ENCODE data around the gene FBXW8. TPM values are rescaled to one million over a fixed set of nuclear protein-coding genes. Genes with fewer than 3 reads are reported as not detected.
A peak's percentile ranks its signal among the peaks of the same experiment; 100 is the strongest.

Gene FBXW8
- total RNA-seq, 1 donor from 2014 or later, result 5.8 TPM

DNA sequence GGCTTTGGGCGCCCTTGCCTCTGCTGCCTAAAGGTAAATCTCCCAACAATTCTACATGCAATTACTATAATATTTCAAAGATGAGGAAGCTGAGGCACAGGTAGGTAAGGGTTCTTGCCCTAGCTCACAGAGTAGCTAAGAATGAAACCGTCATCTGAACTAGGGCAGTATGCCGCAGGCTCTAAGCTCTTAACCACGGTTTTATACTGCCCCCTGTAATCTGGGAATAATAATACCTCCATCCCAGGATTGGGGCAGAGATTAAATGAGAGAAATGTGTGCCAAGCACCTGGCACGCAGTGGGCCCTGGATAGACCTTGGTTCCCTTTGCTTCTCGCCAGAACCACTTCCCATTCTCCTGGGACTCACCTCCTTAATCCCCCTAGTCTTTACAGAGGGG, 28.0 kb upstream of the FBXW8 start:
- FAIRE-seq (no peak), DNase-seq (ENCODE audit: low read depth) (peak; percentile 24)
- TF ChIP-seq, protein P1, sequence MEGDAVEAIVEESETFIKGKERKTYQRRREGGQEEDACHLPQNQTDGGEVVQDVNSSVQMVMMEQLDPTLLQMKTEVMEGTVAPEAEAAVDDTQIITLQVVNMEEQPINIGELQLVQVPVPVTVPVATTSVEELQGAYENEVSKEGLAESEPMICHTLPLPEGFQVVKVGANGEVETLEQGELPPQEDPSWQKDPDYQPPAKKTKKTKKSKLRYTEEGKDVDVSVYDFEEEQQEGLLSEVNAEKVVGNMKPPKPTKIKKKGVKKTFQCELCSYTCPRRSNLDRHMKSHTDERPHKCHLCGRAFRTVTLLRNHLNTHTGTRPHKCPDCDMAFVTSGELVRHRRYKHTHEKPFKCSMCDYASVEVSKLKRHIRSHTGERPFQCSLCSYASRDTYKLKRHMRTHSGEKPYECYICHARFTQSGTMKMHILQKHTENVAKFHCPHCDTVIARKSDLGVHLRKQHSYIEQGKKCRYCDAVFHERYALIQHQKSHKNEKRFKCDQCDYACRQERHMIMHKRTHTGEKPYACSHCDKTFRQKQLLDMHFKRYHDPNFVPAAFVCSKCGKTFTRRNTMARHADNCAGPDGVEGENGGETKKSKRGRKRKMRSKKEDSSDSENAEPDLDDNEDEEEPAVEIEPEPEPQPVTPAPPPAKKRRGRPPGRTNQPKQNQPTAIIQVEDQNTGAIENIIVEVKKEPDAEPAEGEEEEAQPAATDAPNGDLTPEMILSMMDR (IDR thresholded peaks at IDR 0.05; ENCODE audit: insufficient read depth, low read length, severe bottlenecking), result no peak
- H3K4me3 ChIP-seq (ENCODE audit: low read depth, low read length), result no peak overlapping the region
- no peaks in the 10 kb centered on the region for H3K36me3 ChIP-seq (ENCODE audit: control insufficient read depth, insufficient read depth, low read length)
- peaks cover 20% of the 10 kb centered on the region for H3K27me3 ChIP-seq (ENCODE audit: control insufficient read depth, insufficient read depth, low read length)

DNA sequence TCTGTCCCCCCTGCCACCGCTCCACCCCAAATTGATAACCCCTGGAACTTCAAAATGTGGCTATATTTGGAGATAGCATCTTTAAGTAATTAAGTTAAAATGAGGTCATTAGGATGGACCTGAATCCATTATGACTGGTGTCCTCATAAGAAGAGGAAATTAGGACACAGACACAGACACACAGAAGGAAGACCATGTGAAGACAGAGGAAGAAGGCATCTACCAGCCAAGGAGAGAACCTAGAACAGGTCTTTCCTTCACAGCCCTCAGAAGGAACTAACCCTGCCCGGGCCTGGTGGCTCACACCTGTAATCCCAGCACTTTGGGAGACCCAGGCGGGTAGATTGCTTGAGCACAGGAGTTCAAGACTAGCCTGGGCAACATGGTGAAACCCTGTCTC, 25.9 kb upstream of the FBXW8 start:
- DNase-seq (ENCODE audit: low read depth), result no peak
- peaks cover 18% of the 10 kb centered on the region for H3K27me3 ChIP-seq (ENCODE audit: control insufficient read depth, insufficient read depth, low read length)
- H3K4me3 ChIP-seq (ENCODE audit: low read depth, low read length), result no peak overlapping the region
- no peak for FAIRE-seq
- TF ChIP-seq, protein P1 (IDR thresholded peaks at IDR 0.05; ENCODE audit: insufficient read depth, low read length, severe bottlenecking), result no peak
- no peaks in the 10 kb centered on the region for H3K36me3 ChIP-seq (ENCODE audit: control insufficient read depth, insufficient read depth, low read length)

DNA sequence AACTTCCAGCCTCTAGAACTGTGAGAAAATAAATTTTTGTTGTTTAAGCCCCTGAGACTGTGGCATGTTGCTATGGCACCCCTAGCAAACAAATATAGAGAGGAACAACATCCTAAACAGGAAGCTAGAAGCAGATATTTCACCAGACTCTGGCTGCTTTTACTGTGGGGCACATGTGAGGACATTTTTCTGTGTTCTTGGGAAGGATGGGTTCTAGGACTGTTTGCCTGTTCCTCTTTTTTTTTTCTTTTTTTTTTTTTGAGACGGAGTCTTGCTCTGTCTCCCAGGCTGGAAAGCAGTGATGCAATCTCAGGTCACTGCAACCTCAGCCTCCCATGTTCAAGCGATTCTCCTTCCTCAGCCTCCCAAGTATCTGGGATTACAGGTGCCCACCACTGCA, 25.3 kb upstream of the FBXW8 start:
- peaks cover 14% of the 10 kb centered on the region for H3K27me3 ChIP-seq (ENCODE audit: control insufficient read depth, insufficient read depth, low read length)
- FAIRE-seq (no peak), DNase-seq (ENCODE audit: low read depth) (no peak)
- no peaks in the 10 kb centered on the region for H3K36me3 ChIP-seq (ENCODE audit: control insufficient read depth, insufficient read depth, low read length)
- TF ChIP-seq, protein P1 (IDR thresholded peaks at IDR 0.05; ENCODE audit: insufficient read depth, low read length, severe bottlenecking), result no peak
- no peak overlapping the region for H3K4me3 ChIP-seq (ENCODE audit: low read depth, low read length)

DNA sequence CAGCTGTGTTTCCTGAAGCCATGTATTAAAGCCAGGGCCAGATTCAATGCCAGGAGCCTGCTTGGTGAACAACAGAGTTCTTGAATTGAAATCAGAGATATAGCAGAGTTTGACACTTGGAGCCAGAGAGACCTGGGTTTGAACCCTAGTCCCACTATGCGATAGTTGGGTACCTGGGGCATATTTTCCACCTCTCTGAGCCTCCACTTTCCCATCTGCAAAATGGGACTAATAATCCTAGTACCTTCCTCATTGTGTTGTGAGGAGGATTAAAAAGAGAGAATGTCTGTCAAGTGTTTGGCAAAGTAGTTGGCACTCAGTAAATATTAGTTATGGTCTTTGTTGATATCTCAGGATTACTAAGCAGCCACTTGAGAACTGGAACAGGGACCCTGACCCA, 23.5 kb upstream of the FBXW8 start:
- no peak overlapping the region for H3K4me3 ChIP-seq (ENCODE audit: low read depth, low read length)
- H3K36me3 ChIP-seq (ENCODE audit: control insufficient read depth, insufficient read depth, low read length), result no peaks in the 10 kb centered on the region
- peaks cover 5% of the 10 kb centered on the region for H3K27me3 ChIP-seq (ENCODE audit: control insufficient read depth, insufficient read depth, low read length)
- FAIRE-seq, result no peak
- TF ChIP-seq, protein P1 (IDR thresholded peaks at IDR 0.05; ENCODE audit: insufficient read depth, low read length, severe bottlenecking), result no peak
- DNase-seq (ENCODE audit: low read depth), result no peak

DNA sequence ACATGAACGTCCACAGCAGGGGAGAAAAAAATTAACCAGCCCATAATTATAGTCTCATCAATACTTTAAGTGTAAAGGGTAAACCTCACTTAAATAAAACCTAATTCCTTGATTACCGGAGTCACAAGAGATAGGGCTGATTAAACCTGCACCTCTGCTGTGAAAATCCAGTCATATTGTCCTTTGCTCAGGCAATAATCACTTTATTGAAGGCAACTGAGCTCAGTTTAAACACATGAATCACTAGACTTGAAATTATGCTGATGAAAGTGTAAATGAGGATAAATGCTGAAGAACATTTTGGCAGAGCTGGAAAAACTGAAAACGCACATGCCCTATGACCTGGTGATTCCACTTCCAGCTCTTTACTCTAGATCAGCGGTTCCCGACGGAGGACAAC, 22.9 kb upstream of the FBXW8 start:
- H3K36me3 ChIP-seq (ENCODE audit: control insufficient read depth, insufficient read depth, low read length), result no peaks in the 10 kb centered on the region
- FAIRE-seq, result no peak
- H3K27me3 ChIP-seq (ENCODE audit: control insufficient read depth, insufficient read depth, low read length), result peaks cover 1% of the 10 kb centered on the region

DNA sequence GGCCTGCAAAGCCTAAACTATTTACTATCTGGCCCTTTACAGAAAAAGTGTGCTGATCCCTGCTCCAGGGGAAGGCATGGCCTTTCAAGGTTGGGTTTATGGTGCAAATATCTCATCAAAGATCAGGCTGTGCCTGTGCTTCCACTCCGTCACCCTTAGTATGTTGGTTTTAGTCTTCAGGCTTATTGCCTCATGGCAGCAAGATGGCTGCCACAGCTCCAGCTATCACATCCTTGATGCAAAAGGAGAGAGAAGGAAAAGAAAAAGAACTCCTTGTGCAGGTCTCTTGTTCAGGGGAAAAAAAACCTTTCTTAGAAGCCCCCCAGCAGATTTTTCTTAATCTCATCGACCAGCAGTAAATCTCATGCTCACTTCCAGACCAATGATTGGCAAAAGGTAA, 20.4 kb upstream of the FBXW8 start:
- FAIRE-seq, result no peak
- no peaks in the 10 kb centered on the region for H3K27me3 ChIP-seq (ENCODE audit: control insufficient read depth, insufficient read depth, low read length)
- TF ChIP-seq, protein P1 (IDR thresholded peaks at IDR 0.05; ENCODE audit: insufficient read depth, low read length, severe bottlenecking), result no peak

More for the DNA sequence above, 22.9 kb upstream of the FBXW8 start:
- no peak overlapping the region for H3K4me3 ChIP-seq (ENCODE audit: low read depth, low read length)
- TF ChIP-seq, protein P1 (IDR thresholded peaks at IDR 0.05; ENCODE audit: insufficient read depth, low read length, severe bottlenecking), result no peak
- no peak for DNase-seq (ENCODE audit: low read depth)

More for the DNA sequence above, 20.4 kb upstream of the FBXW8 start:
- H3K36me3 ChIP-seq (ENCODE audit: control insufficient read depth, insufficient read depth, low read length), result no peaks in the 10 kb centered on the region
- DNase-seq (ENCODE audit: low read depth), result no peak
- H3K4me3 ChIP-seq (ENCODE audit: low read depth, low read length), result no peak overlapping the region

All from bronchial epithelial cell (primary cell).